GM12878 (cell line): Measurements from ENCODE around the gene DFFA. TPM values are rescaled to one million over a fixed set of nuclear protein-coding genes. Genes with fewer than 3 reads are reported as not detected.

Source experiments
- ATAC-seq: fragments of 200-7000 bp; cut with Tn5 transposase; 3 replicates; pipeline ENCODE4 v1.9.1; 2020; ENCODE audit warnings: mild to moderate bottlenecking, moderate library complexity
- BruUV-seq: library from RNA; stranded (reverse); fragments of 400-500 nt; replicated peaks from 2 replicates; lab custom pipeline; 2021; lab: Mats Ljungman, UMichigan
- CTCF ChIA-PET: fragments of 300-600 bp; sonication (Branson Sonifier 250); formaldehyde crosslinking; extraction: SDS; loops from one replicate; lab custom pipeline; 2021; ENCODE audit warnings: inconsistent platforms; lab: Yijun Ruan, JAX
- POLR2A ChIA-PET: fragments of 350-600 bp; formaldehyde crosslinking; extraction: SDS; loops from one replicate; lab custom pipeline; 2021; ENCODE audit warnings: inconsistent platforms; lab: Charles Lee
- RAD21 ChIA-PET: fragments of 300-600 bp; sonication (Branson Sonifier 250); formaldehyde crosslinking; loops from one replicate; lab custom pipeline; 2023; ENCODE audit warnings: antibody characterized with exemption; ENCODE audit not compliant: unreplicated experiment; lab: Charles Lee
- SMC1A ChIA-PET: fragments of 300-600 bp; sonication (Branson Sonifier 250); formaldehyde crosslinking; loops from one replicate; lab custom pipeline; 2023; ENCODE audit not compliant: unreplicated experiment, uncharacterized antibody; lab: Charles Lee
- DNase-seq: peaks from one replicate; pipeline ENCODE4 v3.0.0-alpha.2; 2011; ENCODE audit warnings: low read depth, low spot score
- FAIRE-seq: peaks from 3 replicates; lab custom pipeline; 2011; peaks lifted over from hg19 to GRCh38; lab: Jason Lieb, UNC
- H2AFZ ChIP-seq: 2 replicates; pipeline ENCODE4 v1.6.0; 2011; ENCODE audit warnings: low read depth, low read length, control low read depth; ENCODE audit not compliant: control insufficient read depth
- H3K27ac ChIP-seq: 2 replicates; pipeline ENCODE4 v1.5.1; 2011; ENCODE audit warnings: control low read depth; ENCODE audit not compliant: control insufficient read depth, insufficient read depth
- H3K27me3 ChIP-seq, 2 experiments: replicated peaks in 1 of 2; 2 replicates each; pipeline versions ENCODE4 v1.6.0 to v1.6.1; 2011; ENCODE audit warnings: low read length in 1 of 2; ENCODE audit not compliant: control insufficient read depth in 2 of 2, insufficient read depth in 2 of 2
- H3K36me3 ChIP-seq, 2 experiments: 2 replicates each; pipeline ENCODE4 v1.5.1; 2011; ENCODE audit warnings: low read length in 1 of 2; ENCODE audit not compliant: control insufficient read depth in 2 of 2, insufficient read depth in 2 of 2
- H3K4me1 ChIP-seq: 2 replicates; pipeline ENCODE4 v1.6.1; 2011; ENCODE audit warnings: mild to moderate bottlenecking, low read length, moderate library complexity, mixed read lengths; ENCODE audit not compliant: control insufficient read depth, insufficient read depth
- H3K4me2 ChIP-seq: 2 replicates; pipeline ENCODE4 v1.6.0; 2011; ENCODE audit warnings: control low read depth; ENCODE audit not compliant: control insufficient read depth, insufficient read depth
- H3K4me3 ChIP-seq: fragments of 200-600 bp; sonication (generic); 2 replicates; pipeline ENCODE4 v1.5.1; 2016
- H3K79me2 ChIP-seq: 2 replicates; pipeline ENCODE4 v1.6.0; 2011; ENCODE audit warnings: low read length; ENCODE audit not compliant: control insufficient read depth, insufficient read depth
- H3K9ac ChIP-seq: 2 replicates; pipeline ENCODE4 v1.8.0; 2011; ENCODE audit warnings: low read length, control low read depth, mixed read lengths; ENCODE audit not compliant: control insufficient read depth, insufficient read depth
- H3K9me3 ChIP-seq: replicated peaks from 3 replicates; pipeline ENCODE4 v1.5.1; 2011; ENCODE audit warnings: mild to moderate bottlenecking, low read length; ENCODE audit not compliant: control insufficient read depth, insufficient read depth
- H4K20me1 ChIP-seq: 2 replicates; pipeline ENCODE4 v1.6.0; 2011; ENCODE audit not compliant: control insufficient read depth, insufficient read depth
- CBFB ChIP-seq: IDR thresholded peaks from 2 replicates; pipeline ENCODE4 v1.6.1; 2016; ENCODE audit warnings: antibody characterized with exemption, low read depth
- ZNF592 ChIP-seq: fragments of 450-650 bp; IDR thresholded peaks from 2 replicates; pipeline ENCODE4 v1.6.1; 2017; ENCODE audit warnings: mild to moderate bottlenecking, moderate library complexity
- WGBS: methylation state at CpG from one replicate; pipeline ENCODE4 v1.1.6; 2016; ENCODE audit warnings: low lambda C conversion rate; ENCODE audit not compliant: insufficient replicate concordance, insufficient coverage; ENCODE audit errors: missing lambda C conversion rate; 5-methylcytosine and 5-hydroxymethylcytosine counted together
- in situ Hi-C: fragments of 300-500 bp; cut with MboI; formaldehyde crosslinking; loops from 9 replicates; pipeline ENCODE4 v1.14.3; 2018; ENCODE audit warnings: mixed read lengths
- intact Hi-C: fragments of 100-400 bp; cut with micrococcal nuclease; formaldehyde crosslinking; loops from one replicate; pipeline ENCODE4 v1.14.2; 2022; ENCODE audit not compliant: unreplicated experiment
- polyA plus RNA-seq, 11 experiments: library from polyadenylated mRNA; depleted of rRNA in 4 of 11; unstranded in 6 of 11; stranded (reverse) in 5 of 11; fragments of >200 nt; fragmentation: Nextera tagmentation in 4 of 11; fragmentation: Illumina TruSeq in 1 of 11; extraction: Ambion mirVana in 4 of 11; extraction: Trizol in 1 of 11; gene quantifications; 1 replicate in 1 of 11; 2 replicates in 10 of 11; pipeline versions ENCODE4 v1.2.1 to v1.2.3, GENCODE V29; 2011 to 2016; ENCODE audit warnings: inconsistent platforms in 2 of 11, missing spikeins in 2 of 11, low read depth in 1 of 11
- total RNA-seq, 4 experiments: library from RNA; depleted of rRNA in 3 of 4; stranded (reverse); fragments of >200 nt in 3 of 4; fragmentation: Illumina TruSeq in 1 of 4; extraction: Trizol in 1 of 4; gene quantifications; 2 replicates each; pipeline versions ENCODE4 v1.2.1 to v1.2.3, GENCODE V29; 2013 to 2021

Gene DFFA
- total and polyA plus RNA-seq, 10 of the 15 experiments (the other 5 are each of a cell fraction or from before 2014, with no cell fraction given): 37.4 to 83.8 (median 52.4) TPM

GRCh38 chr1:10421637-10422036 lies 50.7 kb downstream of the DFFA start:
- no peak for ATAC-seq
- 85% methylated on average over 5 of the region's 5 CpGs for WGBS
- Histone ChIP-seq H2AFZ (no peak overlapping the region), H3K9ac (no peak overlapping the region), H3K9me3 (no peaks in the 10 kb centered on the region), H3K4me1 (no peaks in the 10 kb centered on the region), H3K36me3 (peaks cover 11 to 13% of the 10 kb centered on the region in 2 experiments), H3K27me3 (no peaks in the 10 kb centered on the region), H4K20me1 (no peaks in the 10 kb centered on the region), H3K79me2 (no peaks in the 10 kb centered on the region), H3K4me3 (no peak overlapping the region), H3K4me2 (no peak overlapping the region), H3K27ac (no peak overlapping the region)
- RAD21 ChIA-PET: no interaction called here
- TF ChIP-seq ZNF592: no peak
- POLR2A ChIA-PET: no interaction called here
- CTCF ChIA-PET: interaction anchor here (2.2 kb wide), 1 partner anchor 44 kb away, joined by 7 read pairs; no protein-coding TSS in a partner anchor
- SMC1A ChIA-PET: no interaction called here
- no peak for DNase-seq
- no peak for FAIRE-seq
- in situ Hi-C loops (loop anchor here (5.0 kb wide), 1 partner anchor 549 kb away; no protein-coding TSS in a partner anchor), intact Hi-C loops (no loop called here)
- no TSS peak for BruUV-seq

DNA sequence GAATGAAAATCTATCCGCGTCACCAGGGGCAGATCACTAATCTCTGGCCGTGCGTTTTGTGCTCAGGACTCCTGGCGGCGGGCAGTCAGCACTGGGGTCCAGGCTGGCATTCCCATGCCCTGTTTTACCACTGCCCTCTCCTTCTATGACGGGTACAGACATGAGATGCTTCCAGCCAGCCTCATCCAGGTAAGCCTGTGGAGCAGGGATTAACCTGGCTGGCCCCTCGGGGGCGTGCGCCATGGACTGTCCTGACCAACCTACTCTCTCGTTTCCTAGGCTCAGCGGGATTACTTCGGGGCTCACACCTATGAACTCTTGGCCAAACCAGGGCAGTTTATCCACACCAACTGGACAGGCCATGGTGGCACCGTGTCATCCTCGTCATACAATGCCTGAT lies 53.0 kb downstream of the DFFA start:
- 92% methylated on average over 14 of the region's 15 CpGs for WGBS
- TF ChIP-seq ZNF592: no peak
- TF ChIP-seq CBFB: no peak

More for the DNA sequence above, 53.0 kb downstream of the DFFA start:
- intact Hi-C loops (no loop called here), in situ Hi-C loops (no loop called here)
- no peak overlapping the region for H3K27ac ChIP-seq
- H4K20me1 ChIP-seq: no peaks in the 10 kb centered on the region
- peaks cover 17 to 23% of the 10 kb centered on the region in 2 experiments for H3K36me3 ChIP-seq
- CTCF ChIA-PET: no interaction called here
- H3K9ac ChIP-seq: no peak overlapping the region
- no TSS peak for BruUV-seq
- DNase-seq: no peak
- no peaks in the 10 kb centered on the region for H3K27me3 ChIP-seq
- POLR2A ChIA-PET: interaction anchor here (0.7 kb wide), 1 partner anchor 62 kb away, joined by 6 read pairs; no protein-coding TSS in a partner anchor
- H3K9me3 ChIP-seq: no peaks in the 10 kb centered on the region
- no peak overlapping the region for H3K4me3 ChIP-seq
- SMC1A ChIA-PET: no interaction called here
- H3K79me2 ChIP-seq: no peaks in the 10 kb centered on the region
- no peak overlapping the region for H2AFZ ChIP-seq
- ATAC-seq: no peak
- RAD21 ChIA-PET: no interaction called here
- FAIRE-seq: no peak
- H3K4me2 ChIP-seq: no peak overlapping the region
- H3K4me1 ChIP-seq: no peaks in the 10 kb centered on the region
